Nephron progenitor cell (in vitro differentiated cells): ENCODE results near the gene CYP46A1.

ENCODE experiments used
- DNase-seq: peaks from one replicate; pipeline ENCODE4 v3.0.0; 2021
- H3K27ac Mint-ChIP-seq: 2 replicates; pipeline ENCODE4 v1.8.0; 2021; ENCODE audit warnings: mild to moderate bottlenecking, moderate library complexity, mixed read lengths
- H3K27me3 Mint-ChIP-seq: 2 replicates; pipeline ENCODE4 v1.8.0; 2021; ENCODE audit warnings: mild to moderate bottlenecking, low read depth, mixed read lengths; ENCODE audit not compliant: poor library complexity
- H3K36me3 Mint-ChIP-seq: 2 replicates; pipeline ENCODE4 v1.8.0; 2021; ENCODE audit warnings: low read depth, mixed read lengths
- H3K4me1 Mint-ChIP-seq: 2 replicates; pipeline ENCODE4 v1.8.0; 2021; ENCODE audit warnings: mixed read lengths
- H3K4me3 Mint-ChIP-seq: 2 replicates; pipeline ENCODE4 v1.8.0; 2021; ENCODE audit warnings: mild to moderate bottlenecking, moderate library complexity, mixed read lengths
- H3K9me3 Mint-ChIP-seq: 2 replicates; pipeline ENCODE4 v1.8.0; 2021; ENCODE audit warnings: mild to moderate bottlenecking, moderate library complexity, mixed read lengths
- TF ChIP-seq, protein P1 (sequence below): fragments of 200-600 bp; sonication (generic); IDR thresholded peaks from 2 replicates; pipeline ENCODE4 v1.5.0; 2021; ENCODE audit warnings: antibody characterized with exemption

Gene CYP46A1

DNA sequence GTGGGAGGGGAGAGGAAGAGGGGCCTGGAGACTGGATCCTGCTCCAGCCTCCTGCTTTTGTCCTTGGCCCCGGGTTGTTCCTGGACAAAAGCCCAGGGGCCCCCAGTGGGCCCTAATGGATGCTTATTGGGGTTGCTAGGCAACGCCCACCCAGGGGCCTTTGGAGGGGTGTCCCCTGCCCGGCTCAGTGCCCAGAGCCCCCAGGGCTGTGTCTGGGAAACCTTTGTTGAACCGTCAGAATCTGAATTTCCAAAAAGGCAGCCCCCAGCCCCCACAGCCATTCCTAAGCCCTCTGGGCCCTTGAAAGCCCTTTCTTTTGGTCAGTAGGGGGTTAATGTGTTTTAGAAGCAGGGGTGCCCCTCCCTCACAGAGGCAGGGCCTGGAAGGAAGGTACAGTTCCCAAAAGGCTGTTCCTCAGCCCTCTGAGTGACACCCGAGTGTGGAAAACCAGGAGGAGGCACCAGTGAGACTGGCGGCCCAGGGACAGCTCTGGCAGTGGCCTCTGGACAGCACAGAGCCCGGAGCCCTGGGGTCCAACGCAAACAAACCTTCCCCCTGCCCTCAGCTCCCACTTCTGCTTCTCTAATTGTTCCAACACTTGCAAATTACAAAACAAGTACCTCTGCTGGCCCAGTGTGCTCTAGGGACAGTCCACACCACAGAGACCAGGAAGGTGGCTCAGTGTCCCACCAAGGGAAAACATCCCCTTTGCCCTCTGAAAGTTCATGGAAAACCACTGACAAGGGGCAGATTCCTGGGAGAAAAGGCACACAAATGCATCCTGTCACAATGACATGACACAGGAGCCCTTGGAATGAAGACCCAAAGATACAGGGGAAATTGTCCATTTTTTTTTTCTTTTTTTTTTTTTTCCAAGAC, 19.8 kb upstream of the CYP46A1 start:
- peak overlapping the region; percentile 8 for H3K4me3 Mint-ChIP-seq
- peak; percentile 38 for DNase-seq
- H3K27me3 Mint-ChIP-seq, result peaks cover 48% of the 10 kb centered on the region
- TF ChIP-seq, protein P1, sequence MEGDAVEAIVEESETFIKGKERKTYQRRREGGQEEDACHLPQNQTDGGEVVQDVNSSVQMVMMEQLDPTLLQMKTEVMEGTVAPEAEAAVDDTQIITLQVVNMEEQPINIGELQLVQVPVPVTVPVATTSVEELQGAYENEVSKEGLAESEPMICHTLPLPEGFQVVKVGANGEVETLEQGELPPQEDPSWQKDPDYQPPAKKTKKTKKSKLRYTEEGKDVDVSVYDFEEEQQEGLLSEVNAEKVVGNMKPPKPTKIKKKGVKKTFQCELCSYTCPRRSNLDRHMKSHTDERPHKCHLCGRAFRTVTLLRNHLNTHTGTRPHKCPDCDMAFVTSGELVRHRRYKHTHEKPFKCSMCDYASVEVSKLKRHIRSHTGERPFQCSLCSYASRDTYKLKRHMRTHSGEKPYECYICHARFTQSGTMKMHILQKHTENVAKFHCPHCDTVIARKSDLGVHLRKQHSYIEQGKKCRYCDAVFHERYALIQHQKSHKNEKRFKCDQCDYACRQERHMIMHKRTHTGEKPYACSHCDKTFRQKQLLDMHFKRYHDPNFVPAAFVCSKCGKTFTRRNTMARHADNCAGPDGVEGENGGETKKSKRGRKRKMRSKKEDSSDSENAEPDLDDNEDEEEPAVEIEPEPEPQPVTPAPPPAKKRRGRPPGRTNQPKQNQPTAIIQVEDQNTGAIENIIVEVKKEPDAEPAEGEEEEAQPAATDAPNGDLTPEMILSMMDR, result no peak
- no peaks in the 10 kb centered on the region for H3K9me3 Mint-ChIP-seq
- H3K4me1 Mint-ChIP-seq, result peaks cover 66% of the 10 kb centered on the region
- H3K27ac Mint-ChIP-seq, result no peak overlapping the region
- no peaks in the 10 kb centered on the region for H3K36me3 Mint-ChIP-seq

DNA sequence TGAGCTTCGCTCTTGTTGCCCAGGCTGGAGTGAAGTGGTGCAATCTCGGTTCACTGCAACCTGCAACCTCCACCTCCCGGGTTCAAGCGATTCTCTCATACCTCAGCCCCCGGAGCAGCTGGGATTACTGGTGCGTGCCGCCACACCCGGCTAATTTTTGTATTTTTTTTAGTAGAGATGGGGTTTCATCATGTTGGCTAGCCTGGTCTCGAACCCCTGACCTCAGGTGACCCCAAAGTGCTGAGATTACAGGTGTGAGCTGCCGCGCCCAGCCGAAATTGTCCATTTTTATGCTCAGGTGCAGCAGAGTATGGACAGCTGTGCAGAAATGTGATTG, 19.2 kb upstream of the CYP46A1 start:
- DNase-seq, result no peak
- Mint-ChIP-seq H3K27me3 (peaks cover 42% of the 10 kb centered on the region), H3K4me3 (no peak overlapping the region), H3K27ac (no peak overlapping the region), H3K4me1 (peaks cover 66% of the 10 kb centered on the region), H3K9me3 (no peaks in the 10 kb centered on the region), H3K36me3 (no peaks in the 10 kb centered on the region)
- TF ChIP-seq, protein P1, result no peak

DNA sequence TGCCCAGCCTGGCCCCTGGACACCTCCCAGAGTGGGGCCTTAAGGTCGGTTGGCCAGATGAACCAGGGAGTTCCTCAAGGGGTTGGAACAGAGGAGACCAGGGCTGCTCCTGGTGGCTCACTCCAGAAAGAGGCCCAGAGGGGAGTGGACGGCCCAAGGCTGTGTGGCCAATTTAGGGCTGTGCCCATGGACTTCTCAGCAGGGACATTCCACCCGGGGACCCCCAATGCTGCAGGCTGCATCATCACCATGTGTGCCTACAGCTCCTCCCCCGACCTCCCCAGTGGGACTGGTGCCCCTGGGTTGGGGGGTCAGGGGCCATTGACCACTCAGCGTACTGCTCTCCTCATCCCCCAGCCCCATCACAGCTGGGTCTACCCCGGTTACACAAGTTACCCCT, 17.6 kb upstream of the CYP46A1 start:
- H3K27ac Mint-ChIP-seq, result no peak overlapping the region
- no peaks in the 10 kb centered on the region for H3K9me3 Mint-ChIP-seq
- DNase-seq, result no peak
- H3K4me3 Mint-ChIP-seq, result no peak overlapping the region
- TF ChIP-seq, protein P1, result no peak
- peaks cover 30% of the 10 kb centered on the region for H3K27me3 Mint-ChIP-seq
- peaks cover 68% of the 10 kb centered on the region for H3K4me1 Mint-ChIP-seq
- H3K36me3 Mint-ChIP-seq, result no peaks in the 10 kb centered on the region

DNA sequence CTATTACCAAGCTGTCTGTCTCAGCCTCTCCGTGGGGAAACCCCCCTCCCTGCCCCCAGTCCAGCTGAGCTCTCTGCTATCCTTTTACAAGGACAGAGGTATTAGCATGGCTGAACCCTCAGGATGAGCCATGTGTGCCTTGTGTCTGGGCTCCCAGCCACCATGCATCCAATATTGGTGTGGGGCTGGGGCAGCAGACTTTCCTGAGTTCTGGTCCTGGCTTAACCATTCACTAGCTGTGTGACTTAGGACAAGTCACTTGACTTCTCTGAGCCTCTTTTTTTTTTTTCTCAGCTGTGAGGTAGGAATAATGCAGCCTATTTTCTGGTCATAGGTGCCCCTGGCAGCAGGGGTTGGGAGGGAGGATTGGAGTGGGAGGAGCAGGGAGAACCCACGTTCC, 17.1 kb upstream of the CYP46A1 start:
- H3K36me3 Mint-ChIP-seq, result no peaks in the 10 kb centered on the region
- H3K4me3 Mint-ChIP-seq, result no peak overlapping the region
- no peak for DNase-seq
- TF ChIP-seq, protein P1, result no peak
- H3K4me1 Mint-ChIP-seq, result peaks cover 74% of the 10 kb centered on the region
- peaks cover 25% of the 10 kb centered on the region for H3K27me3 Mint-ChIP-seq
- no peaks in the 10 kb centered on the region for H3K9me3 Mint-ChIP-seq
- no peak overlapping the region for H3K27ac Mint-ChIP-seq

DNA sequence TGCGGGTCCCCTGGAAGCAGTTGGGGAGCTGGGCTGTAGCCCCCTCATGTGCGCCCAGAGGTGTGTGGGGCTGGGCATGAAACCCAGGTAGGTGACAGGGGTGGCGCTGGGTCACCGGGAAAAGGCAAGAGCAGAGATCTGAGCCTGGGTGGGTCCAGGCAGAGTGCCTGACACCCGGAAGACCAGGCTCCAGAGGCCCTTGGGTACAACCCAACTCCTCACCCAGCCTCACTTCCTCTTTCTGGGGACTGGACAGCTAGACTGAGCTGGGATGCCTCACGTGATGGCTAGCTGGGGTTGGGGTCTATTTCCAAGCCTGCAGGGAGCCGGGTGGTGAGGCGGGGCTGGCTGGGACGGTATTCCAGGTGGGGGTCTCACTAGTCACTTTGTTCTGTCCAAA, 16.3 kb upstream of the CYP46A1 start:
- Mint-ChIP-seq H3K27me3 (peaks cover 17% of the 10 kb centered on the region), H3K4me1 (peaks cover 81% of the 10 kb centered on the region), H3K4me3 (no peak overlapping the region), H3K27ac (no peak overlapping the region), H3K36me3 (no peaks in the 10 kb centered on the region), H3K9me3 (no peaks in the 10 kb centered on the region)
- DNase-seq, result no peak
- TF ChIP-seq, protein P1, result no peak
